ENCODE data around the gene DHX16. TPM values are rescaled to one million over a fixed set of nuclear protein-coding genes. Genes with fewer than 3 reads are reported as not detected.

Gene DHX16
- total RNA-seq, 4 donors from 2014 or later, result 16.0 to 34.5 (median 22.5) TPM

GRCh38 chr6:30614843-30615218 lies 58.0 kb downstream of the DHX16 start:
- TF ChIP-seq CTCF (IDR thresholded peaks at IDR 0.05; ENCODE audit: low read depth), result no peak

- TF ChIP-seq CTCF (IDR thresholded peaks at IDR 0.05; ENCODE audit: low read depth), result no peak
Measured at GRCh38 chr6:30614044-30614842, 58.6 kb downstream of the DHX16 start.

GRCh38 chr6:30613251-30614043 lies 59.4 kb downstream of the DHX16 start:
- TF ChIP-seq CTCF (IDR thresholded peaks at IDR 0.05; ENCODE audit: low read depth), result no peak

- no peak for TF ChIP-seq CTCF (IDR thresholded peaks at IDR 0.05; ENCODE audit: low read depth)
Measured at GRCh38 chr6:30612687-30613248, 60.0 kb downstream of the DHX16 start.

- TF ChIP-seq CTCF (IDR thresholded peaks at IDR 0.05; ENCODE audit: low read depth), result no peak
Measured at GRCh38 chr6:30612213-30612612, 60.6 kb downstream of the DHX16 start.

- TF ChIP-seq CTCF (IDR thresholded peaks at IDR 0.05; ENCODE audit: low read depth), result no peak
Measured at GRCh38 chr6:30611856-30612194, 61.0 kb downstream of the DHX16 start.
